H1 (cell line): ENCODE measurements around the gene RBMS1. TPM values are rescaled to one million over a fixed set of nuclear protein-coding genes. Genes with fewer than 3 reads are reported as not detected.

Experiments
- BACH1 ChIP-seq: IDR thresholded peaks from 2 replicates; pipeline ENCODE4 v1.6.1; 2012; ENCODE audit warnings: low read length, improper control_type of control experiment
- BRCA1 ChIP-seq: IDR thresholded peaks from 2 replicates; pipeline ENCODE4 v1.6.1; 2012; ENCODE audit warnings: low read depth, low read length, improper control_type of control experiment
- CBX8 ChIP-seq: fragments of 300-800, 300-1000 bp; sonication (generic); IDR thresholded peaks from 2 replicates; pipeline ENCODE4 v1.7.1; 2016; ENCODE audit warnings: low read depth, low read length, borderline replicate concordance
- CHD1 ChIP-seq: IDR thresholded peaks from 2 replicates; pipeline ENCODE4 v1.6.1; 2012; ENCODE audit warnings: low read depth, low read length, improper control_type of control experiment
- CHD2 ChIP-seq: IDR thresholded peaks from 2 replicates; pipeline ENCODE4 v1.6.1; 2012; ENCODE audit warnings: low read length, improper control_type of control experiment
- EGR1 ChIP-seq: IDR thresholded peaks from 2 replicates; pipeline ENCODE4 v1.6.1; 2011; ENCODE audit warnings: low read depth, low read length, borderline replicate concordance
- EZH2 ChIP-seq: fragments of 200-600 bp; sonication (generic); IDR thresholded peaks from 2 replicates; pipeline ENCODE4 v1.7.1; 2012; ENCODE audit warnings: low read depth, mild to moderate bottlenecking, moderate library complexity, low read length, inconsistent platforms; ENCODE audit not compliant: severe bottlenecking
- GTF2F1 ChIP-seq: IDR thresholded peaks from 2 replicates; pipeline ENCODE4 v1.6.1; 2012; ENCODE audit warnings: low read depth, low read length, improper control_type of control experiment, borderline replicate concordance
- HDAC2 ChIP-seq, 2 experiments: fragments of 300-600 bp in 1 of 2; sonication (generic) in 1 of 2; IDR thresholded peaks; 2 replicates each; pipeline ENCODE4 v1.6.1; 2011 to 2012; ENCODE audit warnings: low read depth in 2 of 2, low read length in 2 of 2, mild to moderate bottlenecking in 2 of 2, moderate library complexity in 2 of 2, borderline replicate concordance in 1 of 2, inconsistent platforms in 1 of 2
- JUN ChIP-seq: IDR thresholded peaks from 2 replicates; pipeline ENCODE4 v1.6.1; 2011; ENCODE audit warnings: low read depth, mild to moderate bottlenecking, improper control_type of control experiment, low read length
- NANOG ChIP-seq: IDR thresholded peaks from 2 replicates; pipeline ENCODE4 v1.6.1; 2011; ENCODE audit warnings: low read length, low read depth, mild to moderate bottlenecking, inconsistent platforms; ENCODE audit not compliant: insufficient read depth, poor library complexity, severe bottlenecking
- POLR2AphosphoS5 ChIP-seq: IDR thresholded peaks from 2 replicates; pipeline ENCODE4 v1.6.1; 2011; ENCODE audit warnings: low read depth, low read length
- RFX5 ChIP-seq: IDR thresholded peaks from 2 replicates; pipeline ENCODE4 v1.6.1; 2011; ENCODE audit warnings: low read depth, low read length, improper control_type of control experiment, borderline replicate concordance
- RNF2 ChIP-seq: fragments of 200-900, 300-1000 bp; sonication (generic); IDR thresholded peaks from 2 replicates; pipeline ENCODE4 v1.7.1; 2016; ENCODE audit warnings: borderline replicate concordance, low read depth, mild to moderate bottlenecking, antibody characterized with exemption, low read length; ENCODE audit not compliant: poor library complexity, severe bottlenecking; ENCODE audit errors: missing control alignments
- SAP30 ChIP-seq: fragments of 300-600 bp; sonication (generic); IDR thresholded peaks from 2 replicates; pipeline ENCODE4 v1.7.1; 2012; ENCODE audit warnings: low read length, moderate library complexity, mild to moderate bottlenecking, inconsistent platforms; ENCODE audit not compliant: insufficient read depth, insufficient replicate concordance
- SIRT6 ChIP-seq: IDR thresholded peaks from one replicate; pipeline ENCODE4 v1.7.1; 2012; ENCODE audit warnings: low read length, inconsistent platforms
- TEAD4 ChIP-seq: IDR thresholded peaks from 2 replicates; pipeline ENCODE4 v1.6.1; 2012; ENCODE audit warnings: low read depth, low read length, inconsistent platforms, mixed read lengths
- ZNF274 ChIP-seq: IDR thresholded peaks from 2 replicates; pipeline ENCODE4 v1.7.0; 2012; ENCODE audit warnings: low read length, borderline replicate concordance; ENCODE audit errors: extremely low read depth
- polyA plus RNA-seq, 7 experiments: library from polyadenylated mRNA; depleted of rRNA in 3 of 7; stranded (reverse) in 5 of 7; unstranded in 2 of 7; fragments of >200 nt in 5 of 7; fragments of 200-250 nt in 2 of 7; gene quantifications; 1 replicate in 5 of 7; 2 replicates in 1 of 7; 4 replicates in 1 of 7; pipeline versions ENCODE4 v1.2.1 to v1.2.3, GENCODE V29; 2011 to 2013; ENCODE audit warnings: missing spikeins in 2 of 7, mixed read lengths in 2 of 7
- total RNA-seq: library from RNA; stranded (reverse); fragmentation: NEBNext Ultra II Directional; extraction: Animal tissue kit (Norgen Biotek cat#: 25700); gene quantifications from 2 replicates; pipeline ENCODE4 v1.2.1, GENCODE V29; 2021
- TF ChIP-seq, protein P1 (sequence below): IDR thresholded peaks from 2 replicates; pipeline ENCODE4 v1.6.1; 2012; ENCODE audit warnings: low read length, inconsistent platforms

RBMS1 gene
- total and polyA plus RNA-seq, 2 of the 8 experiments (the other 6 are each of a cell fraction or from before 2014, with no cell fraction given), result 53.7 to 60.0 TPM

DNA sequence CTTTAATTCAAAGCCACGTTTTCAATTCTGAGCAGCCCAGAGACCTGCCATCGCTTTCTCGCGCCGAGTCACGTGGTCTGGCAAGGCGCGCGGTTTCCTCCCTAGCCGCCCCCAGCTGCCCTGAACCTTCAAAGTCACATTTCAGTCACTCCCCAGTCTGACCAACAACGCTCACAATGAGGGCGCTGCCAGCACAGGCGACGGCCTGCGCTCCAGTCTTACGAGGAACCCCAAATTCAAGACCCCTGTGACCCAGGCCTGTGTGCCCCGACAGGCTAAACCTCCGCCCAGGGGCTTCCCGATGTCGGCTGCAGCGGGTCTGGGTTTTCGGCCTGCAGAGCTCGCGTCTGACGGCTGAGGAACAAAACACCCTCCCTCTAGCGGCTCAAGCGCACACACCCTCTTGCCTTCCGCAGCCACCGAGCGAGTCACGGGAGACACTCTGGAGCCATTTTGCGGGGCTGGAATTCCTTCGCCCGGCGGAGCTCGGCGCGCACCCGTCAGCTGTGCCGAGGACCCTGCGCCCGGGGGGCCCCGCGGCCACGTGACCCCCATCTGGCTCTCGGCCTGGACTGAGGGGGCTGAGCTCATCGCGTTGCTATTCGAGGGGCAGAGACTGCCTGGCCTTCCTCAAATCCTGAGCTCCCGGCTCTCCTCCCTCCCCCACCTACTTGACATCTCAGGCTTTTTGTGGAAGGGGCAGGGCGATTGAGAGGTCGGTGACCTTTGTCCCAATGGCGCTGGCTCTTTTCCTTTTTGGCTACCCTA, 223.6 kb downstream of the RBMS1 start (continued):
- peak; percentile 15; the same call in 1 of the 2 replicates for TF ChIP-seq BACH1
- TF ChIP-seq SIRT6, result no peak
- TF ChIP-seq NANOG, result no peak
- TF ChIP-seq JUN, result peak; percentile 87
- no peak for TF ChIP-seq CHD1
- no peak for TF ChIP-seq CBX8
- 0 out of 2 replicates have a peak, but pooled peaks have one; percentile 6 for TF ChIP-seq EGR1
- TF ChIP-seq ZNF274, result no peak
- TF ChIP-seq RFX5, result no peak
- TF ChIP-seq RNF2, result no peak
- peak; percentile 90 for TF ChIP-seq TEAD4
- no peak for TF ChIP-seq CHD2
- no peak for TF ChIP-seq BRCA1
- TF ChIP-seq, protein P1, sequence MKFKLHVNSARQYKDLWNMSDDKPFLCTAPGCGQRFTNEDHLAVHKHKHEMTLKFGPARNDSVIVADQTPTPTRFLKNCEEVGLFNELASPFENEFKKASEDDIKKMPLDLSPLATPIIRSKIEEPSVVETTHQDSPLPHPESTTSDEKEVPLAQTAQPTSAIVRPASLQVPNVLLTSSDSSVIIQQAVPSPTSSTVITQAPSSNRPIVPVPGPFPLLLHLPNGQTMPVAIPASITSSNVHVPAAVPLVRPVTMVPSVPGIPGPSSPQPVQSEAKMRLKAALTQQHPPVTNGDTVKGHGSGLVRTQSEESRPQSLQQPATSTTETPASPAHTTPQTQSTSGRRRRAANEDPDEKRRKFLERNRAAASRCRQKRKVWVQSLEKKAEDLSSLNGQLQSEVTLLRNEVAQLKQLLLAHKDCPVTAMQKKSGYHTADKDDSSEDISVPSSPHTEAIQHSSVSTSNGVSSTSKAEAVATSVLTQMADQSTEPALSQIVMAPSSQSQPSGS, result peak; percentile 62; the same call in 1 of the 2 replicates
- peak in 1 of 2 experiments; percentile 65; a peak in 1 of 4 replicates for TF ChIP-seq HDAC2 (IDR thresholded peaks at IDR 0.05; ENCODE audit: borderline replicate concordance in 1 of 2, low read depth in 2 of 2, low read length in 2 of 2)
- TF ChIP-seq EZH2, result peak; percentile 28
- no peak for TF ChIP-seq SAP30
- TF ChIP-seq GTF2F1, result no peak
- peak; percentile 79 for TF ChIP-seq POLR2AphosphoS5
- TF ChIP-seq, all 59 proteins: peak for 29
